ENCODE results near the gene SMARCA5. TPM values are rescaled to one million over a fixed set of nuclear protein-coding genes. Genes with fewer than 3 reads are reported as not detected.

Gene SMARCA5
- polyA plus RNA-seq, 1 of the 3 experiments (the other 2 are of a cell fraction) = 7.5 TPM

DNA sequence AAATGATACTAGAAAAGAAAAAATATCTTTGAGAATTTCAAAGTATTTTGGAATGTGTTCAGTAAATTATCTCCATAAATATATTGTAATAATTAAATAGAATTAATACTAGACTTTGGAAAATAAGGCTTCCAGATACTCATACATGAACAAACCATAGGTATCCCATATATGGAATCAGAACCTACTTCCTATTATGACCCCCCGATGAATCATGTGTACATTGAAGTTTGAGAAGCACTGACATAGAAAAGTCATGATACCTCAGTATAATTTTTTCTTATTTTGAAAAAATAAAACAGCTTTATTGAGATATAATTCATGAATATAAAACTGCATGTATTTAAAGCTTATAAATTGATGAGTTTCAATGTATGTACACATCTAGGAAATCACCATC is 27.2 kb upstream of the SMARCA5 start (continued):
- no peak for TF ChIP-seq REST (IDR thresholded peaks at IDR 0.05; ENCODE audit: low read depth, low read length)
- no peak for TF ChIP-seq EP300 (IDR thresholded peaks at IDR 0.05; ENCODE audit: borderline replicate concordance in 1 of 2, low read depth in 1 of 2, low read length in 1 of 2)
- TF ChIP-seq, protein P1, sequence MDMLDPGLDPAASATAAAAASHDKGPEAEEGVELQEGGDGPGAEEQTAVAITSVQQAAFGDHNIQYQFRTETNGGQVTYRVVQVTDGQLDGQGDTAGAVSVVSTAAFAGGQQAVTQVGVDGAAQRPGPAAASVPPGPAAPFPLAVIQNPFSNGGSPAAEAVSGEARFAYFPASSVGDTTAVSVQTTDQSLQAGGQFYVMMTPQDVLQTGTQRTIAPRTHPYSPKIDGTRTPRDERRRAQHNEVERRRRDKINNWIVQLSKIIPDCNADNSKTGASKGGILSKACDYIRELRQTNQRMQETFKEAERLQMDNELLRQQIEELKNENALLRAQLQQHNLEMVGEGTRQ (IDR thresholded peaks at IDR 0.05; ENCODE audit: borderline replicate concordance, low read depth, low read length) = no peak
- TF ChIP-seq RXRA (IDR thresholded peaks at IDR 0.05; ENCODE audit: borderline replicate concordance, low read depth) = no peak
- no peak for TF ChIP-seq ELF1 (IDR thresholded peaks at IDR 0.05)
- TF ChIP-seq RCOR1 (IDR thresholded peaks at IDR 0.05; ENCODE audit: low read length) = no peak
- TF ChIP-seq GATA2 (CRISPR knock-in tag; IDR thresholded peaks at IDR 0.05) = no peak

DNA sequence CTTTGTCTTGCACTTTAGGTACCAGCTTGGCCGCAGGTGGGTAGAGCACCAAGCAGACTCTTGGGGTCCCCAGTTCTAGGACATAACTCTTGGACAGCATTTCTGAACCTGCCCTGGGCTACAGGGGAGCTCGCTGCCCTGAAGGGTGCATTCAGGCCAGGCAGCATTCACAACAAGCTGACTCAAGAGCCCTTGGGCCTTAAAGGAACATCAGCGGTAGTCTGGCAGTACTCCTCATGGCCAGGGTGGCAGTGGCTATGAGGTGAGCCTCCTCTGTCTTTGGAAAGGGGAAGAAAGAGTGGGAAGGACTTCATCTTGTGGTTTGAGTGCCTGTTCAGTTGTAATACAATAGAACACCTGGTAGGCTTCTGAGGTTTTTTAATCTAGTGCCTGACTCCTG is 24.8 kb upstream of the SMARCA5 start:
- Histone ChIP-seq H2AFZ (ENCODE audit: low read depth) (no peak overlapping the region), H3K27me3 (ENCODE audit: insufficient read depth) (no peaks in the 10 kb centered on the region), H3K9me3 (no peaks in the 10 kb centered on the region), H4K20me1 (ENCODE audit: insufficient read depth) (no peaks in the 10 kb centered on the region), H3K9ac (no peak overlapping the region), H3K36me3 (replicated peaks in 1 of 2; ENCODE audit: control insufficient read depth in 1 of 2, insufficient read depth in 2 of 2, low read length in 1 of 2) (no peaks in the 10 kb centered on the region), H3K4me3 (ENCODE audit: low read depth in 2 of 2, low read length in 1 of 2) (no peak overlapping the region), H3K4me2 (no peak overlapping the region), H3K79me2 (ENCODE audit: insufficient read depth) (no peaks in the 10 kb centered on the region), H3K27ac (ENCODE audit: low read depth in 2 of 2, low read length in 1 of 2) (no peak overlapping the region), H3F3A (replicated peaks; ENCODE audit: insufficient read depth) (no peaks in the 10 kb centered on the region), H3K4me1 (ENCODE audit: control insufficient read depth in 1 of 2, insufficient read depth in 2 of 2, low read depth in 1 of 2, low read length in 1 of 2) (no peaks in the 10 kb centered on the region), H3K9me2 (no peaks in the 10 kb centered on the region)
- WGBS (ENCODE audit: low lambda C conversion rate) = 100% methylated on average over 1 of the region's 3 CpGs
- no peak for DNase-seq
- TF ChIP-seq SIN3A (IDR thresholded peaks at IDR 0.05; ENCODE audit: borderline replicate concordance, low read depth, low read length) (no peak), FOSL2 (IDR thresholded peaks at IDR 0.05; ENCODE audit: borderline replicate concordance, low read depth) (no peak), PBX3 (IDR thresholded peaks at IDR 0.05) (no peak), CHD2 (IDR thresholded peaks at IDR 0.05; ENCODE audit: low read length, partially characterized antibody) (no peak), FOXM1 (IDR thresholded peaks at IDR 0.05; ENCODE audit: low read depth) (no peak), NRF1 (IDR thresholded peaks at IDR 0.05; ENCODE audit: low read depth, low read length) (no peak), EZH2phosphoT487 (IDR thresholded peaks at IDR 0.05; ENCODE audit: borderline replicate concordance, low read depth) (no peak)
- TF ChIP-seq, protein P2, sequence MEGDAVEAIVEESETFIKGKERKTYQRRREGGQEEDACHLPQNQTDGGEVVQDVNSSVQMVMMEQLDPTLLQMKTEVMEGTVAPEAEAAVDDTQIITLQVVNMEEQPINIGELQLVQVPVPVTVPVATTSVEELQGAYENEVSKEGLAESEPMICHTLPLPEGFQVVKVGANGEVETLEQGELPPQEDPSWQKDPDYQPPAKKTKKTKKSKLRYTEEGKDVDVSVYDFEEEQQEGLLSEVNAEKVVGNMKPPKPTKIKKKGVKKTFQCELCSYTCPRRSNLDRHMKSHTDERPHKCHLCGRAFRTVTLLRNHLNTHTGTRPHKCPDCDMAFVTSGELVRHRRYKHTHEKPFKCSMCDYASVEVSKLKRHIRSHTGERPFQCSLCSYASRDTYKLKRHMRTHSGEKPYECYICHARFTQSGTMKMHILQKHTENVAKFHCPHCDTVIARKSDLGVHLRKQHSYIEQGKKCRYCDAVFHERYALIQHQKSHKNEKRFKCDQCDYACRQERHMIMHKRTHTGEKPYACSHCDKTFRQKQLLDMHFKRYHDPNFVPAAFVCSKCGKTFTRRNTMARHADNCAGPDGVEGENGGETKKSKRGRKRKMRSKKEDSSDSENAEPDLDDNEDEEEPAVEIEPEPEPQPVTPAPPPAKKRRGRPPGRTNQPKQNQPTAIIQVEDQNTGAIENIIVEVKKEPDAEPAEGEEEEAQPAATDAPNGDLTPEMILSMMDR (IDR thresholded peaks at IDR 0.05) = no peak
- POLR2A ChIA-PET = no interaction called here
- CTCF ChIA-PET = no interaction called here
